ENCODE measurements around the gene PREX1.

- TF ChIP-seq, protein P1, sequence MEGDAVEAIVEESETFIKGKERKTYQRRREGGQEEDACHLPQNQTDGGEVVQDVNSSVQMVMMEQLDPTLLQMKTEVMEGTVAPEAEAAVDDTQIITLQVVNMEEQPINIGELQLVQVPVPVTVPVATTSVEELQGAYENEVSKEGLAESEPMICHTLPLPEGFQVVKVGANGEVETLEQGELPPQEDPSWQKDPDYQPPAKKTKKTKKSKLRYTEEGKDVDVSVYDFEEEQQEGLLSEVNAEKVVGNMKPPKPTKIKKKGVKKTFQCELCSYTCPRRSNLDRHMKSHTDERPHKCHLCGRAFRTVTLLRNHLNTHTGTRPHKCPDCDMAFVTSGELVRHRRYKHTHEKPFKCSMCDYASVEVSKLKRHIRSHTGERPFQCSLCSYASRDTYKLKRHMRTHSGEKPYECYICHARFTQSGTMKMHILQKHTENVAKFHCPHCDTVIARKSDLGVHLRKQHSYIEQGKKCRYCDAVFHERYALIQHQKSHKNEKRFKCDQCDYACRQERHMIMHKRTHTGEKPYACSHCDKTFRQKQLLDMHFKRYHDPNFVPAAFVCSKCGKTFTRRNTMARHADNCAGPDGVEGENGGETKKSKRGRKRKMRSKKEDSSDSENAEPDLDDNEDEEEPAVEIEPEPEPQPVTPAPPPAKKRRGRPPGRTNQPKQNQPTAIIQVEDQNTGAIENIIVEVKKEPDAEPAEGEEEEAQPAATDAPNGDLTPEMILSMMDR (IDR thresholded peaks at IDR 0.05; ENCODE audit: low read depth, low read length) = no peak
- TF ChIP-seq POLR2A (IDR thresholded peaks at IDR 0.05; ENCODE audit: extremely low read depth, insufficient read length) = no peak
Observed at GRCh38 chr20:48738399-48739304, 89.1 kb downstream of the PREX1 start.
